ENCODE results near the gene PRKCI.
"Not testable (repeated sequence)": the region's sequence is repeated elsewhere in the genome, so short reads cannot be mapped to it uniquely, and the experiment has no call there.

PRKCI gene

DNA sequence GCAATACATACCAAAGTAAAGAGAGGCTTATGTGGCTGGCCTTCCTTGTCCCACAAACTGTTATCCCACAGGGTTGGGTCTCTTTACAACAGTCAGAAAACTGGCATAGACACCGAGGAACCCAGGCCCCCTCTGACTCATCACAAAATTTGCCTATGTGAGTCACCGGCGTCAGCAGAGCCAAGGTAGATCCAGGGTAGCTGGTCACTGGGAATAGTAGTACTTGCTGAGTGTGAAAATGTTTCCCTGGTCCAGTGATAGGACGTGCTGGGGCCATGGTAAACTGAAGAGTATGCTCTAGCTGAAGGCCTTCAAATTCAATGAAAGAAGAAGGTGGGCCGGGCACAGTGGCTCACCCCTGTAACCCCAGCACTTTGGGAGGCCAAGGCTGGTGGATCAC is 108.1 kb downstream of the PRKCI start:
- H3K27ac ChIP-seq, result peak overlapping the region; percentile 46
- DNase-seq (ENCODE audit: low spot score), result peak; percentile 75
- no peak for TF ChIP-seq CTCF (conservative IDR thresholded peaks at IDR 0.05; ENCODE audit: low read depth)
- POLR2A ChIA-PET (ENCODE audit: low non-redundant PET), result no interaction called here
- CTCF ChIA-PET, result no interaction called here

DNA sequence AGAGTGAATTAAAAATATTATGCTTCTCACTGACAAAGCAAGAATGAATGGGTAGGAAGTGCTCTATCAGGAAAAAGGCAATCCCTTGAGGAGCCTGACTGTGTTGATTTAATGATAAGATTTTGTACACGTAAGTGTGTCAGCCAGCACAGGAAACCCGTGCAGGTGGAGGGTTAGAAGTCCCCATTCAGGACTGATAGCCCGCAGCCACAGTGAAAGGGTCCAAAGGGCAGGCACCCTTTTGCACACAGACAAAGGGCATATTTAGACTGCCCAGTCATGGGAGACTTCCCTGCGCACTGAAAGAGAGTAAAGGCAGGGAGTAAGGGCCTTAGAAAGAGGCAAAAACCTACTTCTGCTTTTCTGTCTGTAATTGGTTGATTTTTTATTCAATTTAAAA is 108.9 kb downstream of the PRKCI start:
- ChIA-PET POLR2A (ENCODE audit: low non-redundant PET) (no interaction called here), CTCF (no interaction called here)
- TF ChIP-seq CTCF (conservative IDR thresholded peaks at IDR 0.05; ENCODE audit: low read depth), result no peak
- DNase-seq (ENCODE audit: low spot score), result no peak
- no peak overlapping the region for H3K27ac ChIP-seq

- no peak for TF ChIP-seq CTCF (conservative IDR thresholded peaks at IDR 0.05; ENCODE audit: low read depth)
- no peak overlapping the region for H3K27ac ChIP-seq
- POLR2A ChIA-PET (ENCODE audit: low non-redundant PET), result no interaction called here
- no peak for DNase-seq (ENCODE audit: low spot score)
- CTCF ChIA-PET, result no interaction called here
These were observed 115.2 kb downstream of the PRKCI start for GRCh38 chr3:170337420-170337819.

- CTCF ChIA-PET, result interaction anchor here (0.6 kb wide), 1 partner anchor 470 kb away, joined by 6 read pairs; no protein-coding TSS in a partner anchor
- no peak for TF ChIP-seq CTCF (conservative IDR thresholded peaks at IDR 0.05; ENCODE audit: low read depth)
- no peak overlapping the region for H3K27ac ChIP-seq
- no peak for DNase-seq (ENCODE audit: low spot score)
- POLR2A ChIA-PET (ENCODE audit: low non-redundant PET), result no interaction called here
These were observed 116.6 kb downstream of the PRKCI start for GRCh38 chr3:170338690-170339340.

DNA sequence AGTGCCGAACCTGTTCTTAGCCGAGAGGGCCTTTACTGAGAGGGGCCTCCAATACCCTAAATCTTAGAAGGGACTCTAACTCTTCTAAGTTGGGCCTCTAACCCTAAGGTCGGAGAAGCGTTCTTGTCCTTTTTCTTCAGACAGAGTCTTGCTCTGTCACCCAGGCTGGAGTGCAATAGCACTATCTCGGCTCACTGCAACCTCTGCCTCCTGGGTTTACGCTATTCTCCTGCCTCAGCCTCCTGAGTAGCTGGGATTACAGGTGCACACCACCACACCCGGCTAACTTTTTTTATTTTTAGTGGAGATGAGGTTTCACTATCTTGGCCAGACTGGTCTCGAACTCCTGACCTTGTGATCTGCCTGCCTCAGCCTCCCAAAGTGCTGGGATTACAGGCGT is 120.0 kb downstream of the PRKCI start:
- POLR2A ChIA-PET (ENCODE audit: low non-redundant PET); DNase-seq (ENCODE audit: low spot score); H3K27ac ChIP-seq: not testable (repeated sequence)
- CTCF ChIA-PET, result interaction anchor here (0.7 kb wide), 1 partner anchor 109 kb away, joined by 4 read pairs; no protein-coding TSS in a partner anchor

DNA sequence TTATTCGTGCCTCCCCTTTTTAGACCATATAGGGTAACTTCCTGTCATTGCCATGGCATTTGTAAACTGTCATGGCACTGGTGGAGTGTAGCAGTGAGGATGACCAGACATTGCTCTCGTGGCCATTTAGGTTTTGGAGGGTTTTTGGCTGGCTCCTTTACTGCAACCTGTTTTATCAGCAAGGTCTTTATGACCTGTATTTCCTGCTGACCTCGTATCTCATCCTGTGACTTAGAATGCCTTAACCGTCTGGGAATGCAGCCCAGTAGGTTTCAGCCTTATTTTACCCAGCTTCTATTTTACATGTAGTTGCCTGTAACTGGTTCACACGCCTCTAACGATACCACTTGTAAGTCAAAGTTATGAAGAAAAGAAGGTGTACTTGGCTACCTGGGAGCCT is 121.6 kb downstream of the PRKCI start:
- CTCF ChIA-PET; POLR2A ChIA-PET (ENCODE audit: low non-redundant PET); DNase-seq (ENCODE audit: low spot score); H3K27ac ChIP-seq: not testable (repeated sequence)

DNA sequence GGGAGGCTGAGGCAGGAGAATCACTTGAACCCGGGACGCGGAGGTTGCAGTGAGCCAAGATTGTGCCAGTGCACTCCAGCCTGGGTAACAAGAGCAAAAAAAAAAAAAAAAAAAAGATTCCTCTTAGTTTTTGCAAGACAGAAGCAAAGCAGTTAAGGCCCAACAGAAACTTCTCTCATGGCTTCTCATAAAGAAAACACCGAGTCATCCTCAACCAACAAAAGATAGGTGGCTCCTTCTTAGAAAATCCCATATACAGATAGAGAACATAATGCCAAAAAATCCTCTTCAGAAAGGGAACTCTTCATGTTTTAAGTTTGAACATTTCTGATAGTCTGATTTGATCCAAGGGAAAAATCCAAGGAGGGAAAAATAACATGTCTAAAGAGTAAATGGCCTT is 122.7 kb downstream of the PRKCI start:
- POLR2A ChIA-PET (ENCODE audit: low non-redundant PET), result no interaction called here
- no peak overlapping the region for H3K27ac ChIP-seq
- no peak for DNase-seq (ENCODE audit: low spot score)
- CTCF ChIA-PET, result no interaction called here
- no peak for TF ChIP-seq CTCF (conservative IDR thresholded peaks at IDR 0.05; ENCODE audit: low read depth)

All from RWPE1 (cell line).